K562 (cell line): Measurements from ENCODE around the gene ARHGAP26. TPM values are rescaled to one million over a fixed set of nuclear protein-coding genes. Genes with fewer than 3 reads are reported as not detected.
A peak's percentile ranks its signal among the peaks of the same experiment; 100 is the strongest.

Source experiments
- ATAC-seq: fragments of 200-7000 bp; cut with Tn5 transposase; 3 replicates; pipeline ENCODE4 v1.9.1; 2020; ENCODE audit warnings: moderate library complexity
- BruUV-seq: library from RNA; stranded (reverse); fragments of 400-500 nt; replicated peaks from 2 replicates; lab custom pipeline; 2021; lab: Mats Ljungman, UMichigan
- CTCF ChIA-PET: fragments of 300-600 bp; formaldehyde crosslinking; extraction: SDS; loops from one replicate; lab custom pipeline; 2021; ENCODE audit warnings: low intra/inter-chr PET ratio; lab: Yijun Ruan, JAX
- POLR2A ChIA-PET: fragments of 300-600, 350-650 bp; sonication (Branson Sonifier 250); formaldehyde crosslinking; extraction: SDS; loops from one replicate; lab custom pipeline; 2021; ENCODE audit warnings: antibody characterized with exemption, inconsistent platforms; lab: Yijun Ruan, JAX
- DNase-seq, 4 experiments: peaks; one replicate each; pipeline versions ENCODE4 v3.0.0 to v3.0.0-alpha.2; 2011 to 2018; ENCODE audit warnings: low spot score in 3 of 4, mixed read lengths in 3 of 4; ENCODE audit errors: extremely low read depth in 1 of 4
- FAIRE-seq: peaks from 2 replicates; lab custom pipeline; 2011; peaks lifted over from hg19 to GRCh38; lab: Jason Lieb, UNC
- H2AFZ ChIP-seq: 2 replicates; pipeline ENCODE4 v1.6.0; 2011; ENCODE audit warnings: low read depth, low read length, control low read depth, inconsistent platforms
- H3K27ac ChIP-seq: fragments of 200-600 bp; 3 replicates; pipeline ENCODE4 v1.8.0; 2011; ENCODE audit warnings: low read depth, mild to moderate bottlenecking, control low read depth, inconsistent platforms, low read length, moderate library complexity, mixed read lengths; ENCODE audit errors: extremely low read depth
- H3K27me3 ChIP-seq, 2 experiments: fragments of 300-600 bp in 1 of 2; 2 replicates in 1 of 2; 3 replicates in 1 of 2; pipeline versions ENCODE4 v1.6.0 to v1.8.0; 2011; ENCODE audit warnings: inconsistent platforms in 2 of 2, low read length in 2 of 2, mild to moderate bottlenecking in 1 of 2, mixed read lengths in 1 of 2, moderate library complexity in 1 of 2; ENCODE audit not compliant: control insufficient read depth in 2 of 2, insufficient read depth in 2 of 2
- H3K36me3 ChIP-seq: fragments of 300-600 bp; 3 replicates; pipeline ENCODE4 v1.8.0; 2011; ENCODE audit warnings: mild to moderate bottlenecking, low read length, inconsistent platforms; ENCODE audit not compliant: control insufficient read depth, insufficient read depth
- H3K4me1 ChIP-seq, 2 experiments: fragments of 200-600 bp in 1 of 2; replicated peaks in 1 of 2; 2 replicates in 1 of 2; 3 replicates in 1 of 2; pipeline versions ENCODE4 v1.5.1 to v1.8.0; 2011; ENCODE audit warnings: inconsistent platforms in 2 of 2, low read length in 2 of 2, mild to moderate bottlenecking in 1 of 2, mixed read lengths in 1 of 2, moderate library complexity in 1 of 2; ENCODE audit not compliant: control insufficient read depth in 2 of 2, insufficient read depth in 2 of 2
- H3K4me2 ChIP-seq: 2 replicates; pipeline ENCODE4 v1.6.1; 2011; ENCODE audit warnings: low read length, control low read depth, inconsistent platforms, mixed read lengths; ENCODE audit not compliant: insufficient read depth
- H3K4me3 ChIP-seq: fragments of 200-600 bp; sonication (generic), shearing (Covaris generic); 2 replicates; pipeline ENCODE4 v1.5.1; 2016; ENCODE audit warnings: control low read depth, inconsistent platforms
- H3K79me2 ChIP-seq: fragments of 200-600 bp; 3 replicates; pipeline ENCODE4 v1.8.0; 2011; ENCODE audit warnings: low read length, inconsistent platforms; ENCODE audit not compliant: control insufficient read depth, insufficient read depth
- H3K9ac ChIP-seq, 2 experiments: 2 replicates each; pipeline versions ENCODE4 v1.6.0 to v1.6.1; 2011; ENCODE audit warnings: low read depth in 2 of 2, low read length in 2 of 2, control low read depth in 1 of 2, inconsistent platforms in 1 of 2, mild to moderate bottlenecking in 1 of 2, mixed read lengths in 1 of 2; ENCODE audit not compliant: insufficient read depth in 1 of 2
- H3K9me1 ChIP-seq: one replicate; pipeline ENCODE4 v1.6.0; 2011; ENCODE audit warnings: inconsistent platforms, mild to moderate bottlenecking, low read length, moderate library complexity; ENCODE audit not compliant: control insufficient read depth, insufficient read depth
- H3K9me3 ChIP-seq: replicated peaks from 2 replicates; pipeline ENCODE4 v1.5.1; 2011; ENCODE audit warnings: low read depth, low read length, inconsistent platforms; ENCODE audit not compliant: control insufficient read depth, insufficient read depth
- H4K20me1 ChIP-seq: replicated peaks from 2 replicates; pipeline ENCODE4 v1.6.1; 2011; ENCODE audit warnings: low read length, inconsistent platforms, mixed read lengths; ENCODE audit not compliant: control insufficient read depth, insufficient read depth
- BHLHE40 ChIP-seq: IDR thresholded peaks from 2 replicates; pipeline ENCODE4 v1.6.1; 2011; ENCODE audit warnings: low read length, improper control_type of control experiment
- C11orf30 ChIP-seq: fragments of 450-650 bp; IDR thresholded peaks from 2 replicates; pipeline ENCODE4 v1.6.1; 2016; ENCODE audit warnings: low read depth, mild to moderate bottlenecking
- LEF1 ChIP-seq: fragments of 450-650 bp; IDR thresholded peaks from 2 replicates; pipeline ENCODE4 v1.6.1; 2016; ENCODE audit warnings: mild to moderate bottlenecking
- MAFF ChIP-seq: IDR thresholded peaks from 2 replicates; pipeline ENCODE4 v1.6.1; 2012; ENCODE audit warnings: low read length, improper control_type of control experiment
- MAFG ChIP-seq: fragments of 450-650 bp; conservative IDR thresholded peaks from 2 replicates; pipeline ENCODE4 v1.6.1; 2016; ENCODE audit warnings: missing genetic modification characterization, missing compliant biosample characterization
- MAFK ChIP-seq: IDR thresholded peaks from 2 replicates; pipeline ENCODE4 v1.6.1; 2011; ENCODE audit warnings: low read length, improper control_type of control experiment
- MAX ChIP-seq: sonication (generic); formaldehyde crosslinking; IDR thresholded peaks from 2 replicates; pipeline ENCODE4 v1.9.0; 2022; ENCODE audit warnings: mild to moderate bottlenecking, missing genetic modification reagents
- NFE2 ChIP-seq: IDR thresholded peaks from 2 replicates; pipeline ENCODE4 v1.6.1; 2014; ENCODE audit warnings: antibody characterized with exemption, low read depth
- OTX1 ChIP-seq: fragments of 450-650 bp; formaldehyde crosslinking; IDR thresholded peaks from 2 replicates; pipeline ENCODE4 v1.4.0; 2022; ENCODE audit warnings: mild to moderate bottlenecking
- RBM15 ChIP-seq: fragments of 200-400 bp; formaldehyde crosslinking; IDR thresholded peaks from 2 replicates; pipeline ENCODE4 v1.6.1; 2018; ENCODE audit warnings: mild to moderate bottlenecking, low read length, moderate library complexity; ENCODE audit not compliant: insufficient read depth
- TRIM24 ChIP-seq, 2 experiments: fragments of 450-650 bp; IDR thresholded peaks; 2 replicates each; pipeline ENCODE4 v1.6.1; 2016
- USF2 ChIP-seq: sonication (generic); formaldehyde crosslinking; IDR thresholded peaks from 2 replicates; pipeline ENCODE4 v1.5.0; 2020; ENCODE audit warnings: missing genetic modification reagents
- ZKSCAN1 ChIP-seq: fragments of 150-350 bp; IDR thresholded peaks from 2 replicates; pipeline ENCODE4 v1.6.1; 2016; ENCODE audit warnings: low read depth, low read length
- ZNF316 ChIP-seq: fragments of 450-650 bp; IDR thresholded peaks from 2 replicates; pipeline ENCODE4 v1.6.1; 2016
- WGBS: fragments of 100-300 bp; shearing (Covaris generic); methylation state at CpG from one replicate; pipeline ENCODE4 v1.1.6; 2016; ENCODE audit warnings: low coverage, mixed read lengths; ENCODE audit not compliant: insufficient coverage; ENCODE audit errors: missing lambda C conversion rate; 5-methylcytosine and 5-hydroxymethylcytosine counted together
- in situ Hi-C: fragments of 300-500 bp; cut with MboI; formaldehyde crosslinking; loops from 4 replicates; pipeline ENCODE4 v1.15.0; 2018; ENCODE audit warnings: inconsistent platforms, mixed read lengths
- intact Hi-C: fragments of 100-400 bp; cut with micrococcal nuclease; formaldehyde crosslinking; loops from 2 replicates; pipeline ENCODE4 v1.14.2; 2022
- polyA plus RNA-seq, 8 experiments: library from polyadenylated mRNA; depleted of rRNA in 4 of 8; stranded (reverse) in 5 of 8; unstranded in 3 of 8; fragments of >200 nt; fragmentation: Nextera tagmentation in 2 of 8; fragmentation: Illumina TruSeq in 1 of 8; extraction: Ambion mirVana in 2 of 8; extraction: Trizol in 1 of 8; gene quantifications; 2 replicates each; pipeline versions ENCODE4 v1.2.1 to v1.2.3, GENCODE V29; 2011 to 2014; ENCODE audit warnings: inconsistent platforms in 1 of 8, missing spikeins in 1 of 8
- total RNA-seq, 7 experiments: library from RNA; depleted of rRNA in 6 of 7; stranded (reverse); fragments of >200 nt in 6 of 7; fragmentation: Illumina TruSeq in 2 of 7; extraction: Trizol in 2 of 7; gene quantifications; 2 replicates each; pipeline versions ENCODE4 v1.2.1 to v1.2.3, GENCODE V29; 2011 to 2021; ENCODE audit warnings: low replicate concordance in 1 of 7

Gene ARHGAP26
- total and polyA plus RNA-seq, 9 of the 15 experiments (the other 6 are each of a cell fraction or from before 2014, with no cell fraction given) = 0.13 to 1.1 (median 0.55) TPM

- POLR2A ChIA-PET = interaction anchor here (0.6 kb wide), 1 partner anchor 334 kb away, joined by 3 read pairs; no protein-coding TSS in a partner anchor
- 98% methylated on average over 2 of the region's 2 CpGs for WGBS
- Histone ChIP-seq H3K4me1 (peaks cover 0 to 3% of the 10 kb centered on the region in 2 experiments; a peak in 1 of 5 replicates), H3K9me3 (0 out of 2 replicates have a peak, but pooled peaks cover 5% of the 10 kb centered on the region), H3K27ac (no peak overlapping the region), H3K9me1 (no peaks in the 10 kb centered on the region), H3K79me2 (no peaks in the 10 kb centered on the region), H3K4me2 (no peak overlapping the region), H4K20me1 (no peaks in the 10 kb centered on the region), H3K36me3 (no peaks in the 10 kb centered on the region), H3K9ac (no peak overlapping the region), H3K27me3 (no peaks in the 10 kb centered on the region), H2AFZ (no peak overlapping the region), H3K4me3 (no peak overlapping the region)
- CTCF ChIA-PET = no interaction called here
- ATAC-seq (no peak), DNase-seq (no peak), FAIRE-seq (no peak)
- intact Hi-C loops = no loop called here
- BruUV-seq = no TSS peak
- no peak for TF ChIP-seq MAX (CRISPR knock-in tag)
- no peak for TF ChIP-seq RBM15
- in situ Hi-C loops = no loop called here
Observed at GRCh38 chr5:143271431-143271830, 501.3 kb downstream of the ARHGAP26 start.

DNA sequence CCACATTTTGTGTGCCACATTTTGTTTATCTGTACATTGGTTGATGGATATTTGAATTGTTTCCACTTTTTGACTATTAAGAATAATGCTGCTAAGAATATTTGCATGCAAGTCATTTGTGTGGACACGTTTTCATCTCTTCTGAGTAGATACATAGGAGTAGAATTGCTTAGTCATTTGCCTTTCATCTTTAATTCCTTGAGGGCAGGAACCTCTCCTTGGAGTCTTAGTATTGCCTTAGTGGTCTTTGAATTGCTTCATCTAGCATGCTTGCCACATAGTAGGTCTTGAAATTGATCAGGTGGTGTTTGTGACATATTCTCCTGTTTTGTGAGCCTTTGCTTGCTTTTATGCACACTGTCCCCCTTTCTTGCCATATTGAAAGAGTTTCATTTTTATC lies 504.8 kb downstream of the ARHGAP26 start:
- no peak for FAIRE-seq

More for the DNA sequence above, 504.8 kb downstream of the ARHGAP26 start:
- POLR2A ChIA-PET = interaction anchor here (0.6 kb wide), 1 partner anchor 87 kb away, joined by 3 read pairs; no protein-coding TSS in a partner anchor
- H4K20me1 ChIP-seq = no peaks in the 10 kb centered on the region
- in situ Hi-C loops = no loop called here
- no peak overlapping the region for H3K4me2 ChIP-seq
- intact Hi-C loops = no loop called here
- ATAC-seq (peak; percentile 61; the same call in 1 of the 3 replicates), DNase-seq (no peak)
- no peak overlapping the region for H3K9ac ChIP-seq
- no peaks in the 10 kb centered on the region for H3K9me1 ChIP-seq
- no peaks in the 10 kb centered on the region for H3K27me3 ChIP-seq
- H3K9me3 ChIP-seq = no peaks in the 10 kb centered on the region
- peak; percentile 41; the same call in 1 of the 2 replicates for TF ChIP-seq MAFK
- TF ChIP-seq C11orf30 = peak; percentile 79
- TF ChIP-seq TRIM24 (IDR thresholded peaks at IDR 0.05) = peak; percentile 33 to 79; a peak in 2 of 4 replicates
- TF ChIP-seq MAFF = peak; percentile 49; the same call in 1 of the 2 replicates
- peak; percentile 76 for TF ChIP-seq LEF1
- no peak for TF ChIP-seq USF2 (CRISPR knock-in tag)
- TF ChIP-seq ZNF316 = peak; percentile 87
- no peak for TF ChIP-seq BHLHE40
- TF ChIP-seq OTX1 (CRISPR knock-in tag) = no peak
- TF ChIP-seq ZKSCAN1 = peak; percentile 82
- TF ChIP-seq NFE2 = peak; percentile 80
- TF ChIP-seq MAFG (tag) = peak; percentile 81
- CTCF ChIA-PET = no interaction called here
- peaks cover 0 to 3% of the 10 kb centered on the region in 2 experiments; a peak in 1 of 5 replicates for H3K4me1 ChIP-seq
- peaks cover 4% of the 10 kb centered on the region; the same call in 2 of the 3 replicates for H3K36me3 ChIP-seq
- no peaks in the 10 kb centered on the region for H3K79me2 ChIP-seq
- no TSS peak for BruUV-seq
- 20% methylated on average over 1 of the region's 1 CpG for WGBS
- H2AFZ ChIP-seq = no peak overlapping the region
- no peak overlapping the region for H3K4me3 ChIP-seq
- no peak overlapping the region for H3K27ac ChIP-seq
